Large intestine (tissue), 3 donors: ENCODE data around the gene CHRNB2. TPM values are rescaled to one million over a fixed set of nuclear protein-coding genes. Genes with fewer than 3 reads are reported as not detected.

Experiments used
- DNase-seq, 2 donors: peaks; one replicate each; pipeline versions ENCODE4 v3.0.0 to v3.0.0-alpha.2; 2013
- H3K27ac ChIP-seq: one replicate; pipeline ENCODE4 v1.5.1; 2013; ENCODE audit warnings: low read length
- H3K27me3 ChIP-seq: 2 replicates; pipeline ENCODE4 v1.6.1; 2013; ENCODE audit warnings: low read length; ENCODE audit not compliant: control insufficient read depth, insufficient read depth
- H3K36me3 ChIP-seq: 2 replicates; pipeline ENCODE4 v1.6.1; 2013; ENCODE audit warnings: low read length; ENCODE audit not compliant: control insufficient read depth, insufficient read depth
- H3K4me1 ChIP-seq: one replicate; pipeline ENCODE4 v1.6.1; 2013; ENCODE audit warnings: low read length; ENCODE audit not compliant: control insufficient read depth, insufficient read depth
- H3K4me3 ChIP-seq: one replicate; pipeline ENCODE4 v1.5.1; 2013; ENCODE audit warnings: low read length
- H3K9me3 ChIP-seq: one replicate; pipeline ENCODE4 v1.6.1; 2013; ENCODE audit warnings: mild to moderate bottlenecking, low read depth, low read length, moderate library complexity; ENCODE audit not compliant: control insufficient read depth
- WGBS: methylation state at CpG from one replicate; pipeline ENCODE4 v1.1.5; 2013; ENCODE audit warnings: low lambda C conversion rate; ENCODE audit not compliant: insufficient coverage; 5-methylcytosine and 5-hydroxymethylcytosine counted together
- polyA plus RNA-seq: library from polyadenylated mRNA; unstranded; fragments of 120-200 nt; gene quantifications from one replicate; pipeline ENCODE4 v1.2.1, GENCODE V29; 2013

Gene CHRNB2
- polyA plus RNA-seq, 1 donor: 1.7 TPM

GRCh38 chr1:154571244-154571963 is 3.8 kb downstream of the CHRNB2 start:
- no peak overlapping the region for H3K27ac ChIP-seq
- WGBS: 100% methylated on average over 3 of the region's 59 CpGs
- H3K27me3 ChIP-seq: peaks cover 32% of the 10 kb centered on the region
- H3K4me3 ChIP-seq: no peak overlapping the region
- H3K36me3 ChIP-seq: no peaks in the 10 kb centered on the region
- H3K4me1 ChIP-seq: peaks cover 9% of the 10 kb centered on the region
- H3K9me3 ChIP-seq: peaks cover 5% of the 10 kb centered on the region
- DNase-seq: no peak

GRCh38 chr1:154571964-154572288 is 4.3 kb downstream of the CHRNB2 start:
- no peak overlapping the region for H3K27ac ChIP-seq
- H3K36me3 ChIP-seq: peaks cover under 1% of the 10 kb centered on the region
- peaks cover 9% of the 10 kb centered on the region for H3K4me1 ChIP-seq
- no peak overlapping the region for H3K4me3 ChIP-seq
- H3K9me3 ChIP-seq: peaks cover 5% of the 10 kb centered on the region
- H3K27me3 ChIP-seq: peaks cover 26% of the 10 kb centered on the region
- no CpG with 5 or more reads among the region's 29 CpGs for WGBS
- no peak for DNase-seq

GRCh38 chr1:154572468-154573167 is 5.0 kb downstream of the CHRNB2 start:
- DNase-seq: no peak
- Histone ChIP-seq H3K27me3 (peaks cover 19% of the 10 kb centered on the region), H3K4me3 (no peak overlapping the region), H3K9me3 (peaks cover 5% of the 10 kb centered on the region), H3K27ac (no peak overlapping the region), H3K36me3 (peaks cover 7% of the 10 kb centered on the region), H3K4me1 (peaks cover 6% of the 10 kb centered on the region)
- WGBS: no CpG with 5 or more reads among the region's 10 CpGs

- DNase-seq: no peak
- H3K4me1 ChIP-seq: peaks cover 3% of the 10 kb centered on the region
- H3K4me3 ChIP-seq: no peak overlapping the region
- peaks cover 16% of the 10 kb centered on the region for H3K27me3 ChIP-seq
- no CpG with 5 or more reads among the region's 3 CpGs for WGBS
- no peak overlapping the region for H3K27ac ChIP-seq
- peaks cover 5% of the 10 kb centered on the region for H3K9me3 ChIP-seq
- peaks cover 12% of the 10 kb centered on the region for H3K36me3 ChIP-seq
These were observed 5.6 kb downstream of the CHRNB2 start for GRCh38 chr1:154573168-154573510.

- WGBS: no CpG with 5 or more reads among the region's 7 CpGs
- H3K27ac ChIP-seq: no peak overlapping the region
- peaks cover 5% of the 10 kb centered on the region for H3K9me3 ChIP-seq
- no peak overlapping the region for H3K4me3 ChIP-seq
- no peaks in the 10 kb centered on the region for H3K4me1 ChIP-seq
- peaks cover 28% of the 10 kb centered on the region for H3K36me3 ChIP-seq
- peaks cover 12% of the 10 kb centered on the region for H3K27me3 ChIP-seq
- no peak for DNase-seq
These were observed 7.1 kb downstream of the CHRNB2 start for GRCh38 chr1:154574716-154575115.

GRCh38 chr1:154575147-154575927 is 7.8 kb downstream of the CHRNB2 start:
- H3K27ac ChIP-seq: no peak overlapping the region
- peaks cover 5% of the 10 kb centered on the region for H3K9me3 ChIP-seq
- DNase-seq: no peak
- H3K27me3 ChIP-seq: peaks cover 12% of the 10 kb centered on the region
- WGBS: no CpG with 5 or more reads among the region's 10 CpGs
- no peak overlapping the region for H3K4me3 ChIP-seq
- H3K4me1 ChIP-seq: no peaks in the 10 kb centered on the region
- H3K36me3 ChIP-seq: peaks cover 34% of the 10 kb centered on the region

GRCh38 chr1:154575951-154576566 is 8.5 kb downstream of the CHRNB2 start:
- no CpG with 5 or more reads among the region's 8 CpGs for WGBS

GRCh38 chr1:154577346-154578057 is 9.9 kb downstream of the CHRNB2 start:
- Histone ChIP-seq H3K9me3 (no peaks in the 10 kb centered on the region), H3K4me1 (no peaks in the 10 kb centered on the region), H3K4me3 (no peak overlapping the region), H3K27me3 (peaks cover 12% of the 10 kb centered on the region), H3K36me3 (peaks cover 52% of the 10 kb centered on the region), H3K27ac (no peak overlapping the region)
- no peak for DNase-seq
- WGBS: no CpG with 5 or more reads among the region's 7 CpGs

More at GRCh38 chr1:154575951-154576566, 8.5 kb downstream of the CHRNB2 start:
- Histone ChIP-seq H3K27ac (no peak overlapping the region), H3K4me3 (no peak overlapping the region), H3K27me3 (peaks cover 12% of the 10 kb centered on the region), H3K4me1 (no peaks in the 10 kb centered on the region), H3K36me3 (peaks cover 41% of the 10 kb centered on the region), H3K9me3 (peaks cover 5% of the 10 kb centered on the region)
- DNase-seq: no peak

- peaks cover 9% of the 10 kb centered on the region for H3K27me3 ChIP-seq
- no peak overlapping the region for H3K27ac ChIP-seq
- peaks cover 58% of the 10 kb centered on the region for H3K36me3 ChIP-seq
These were observed 10.5 kb downstream of the CHRNB2 start for GRCh38 chr1:154578058-154578418.

GRCh38 chr1:154579374-154579773 is 11.8 kb downstream of the CHRNB2 start:
- DNase-seq: no peak
- Histone ChIP-seq H3K4me3 (no peak overlapping the region), H3K36me3 (peaks cover 71% of the 10 kb centered on the region), H3K4me1 (no peaks in the 10 kb centered on the region), H3K27ac (no peak overlapping the region), H3K9me3 (no peaks in the 10 kb centered on the region), H3K27me3 (peaks cover 3% of the 10 kb centered on the region)
- WGBS: no CpG with 5 or more reads among the region's 8 CpGs

More at GRCh38 chr1:154578058-154578418, 10.5 kb downstream of the CHRNB2 start:
- no peak overlapping the region for H3K4me3 ChIP-seq
- no peak for DNase-seq
- H3K9me3 ChIP-seq: no peaks in the 10 kb centered on the region
- no peaks in the 10 kb centered on the region for H3K4me1 ChIP-seq
- no CpG with 5 or more reads among the region's 6 CpGs for WGBS
